OCI-LY3 (cell line): ENCODE data around the gene ONECUT1.

ENCODE experiments used
- CTCF ChIP-seq: fragments of 200-600, 300-600 bp; sonication (generic); IDR thresholded peaks from 2 replicates; pipeline ENCODE4 v1.5.1; 2014; ENCODE audit warnings: antibody characterized with exemption, low read length, low read depth
- EZH2phosphoT487 ChIP-seq: fragments of 200-600 bp; shearing (Covaris generic); IDR thresholded peaks from 2 replicates; pipeline ENCODE4 v1.6.1; 2018; ENCODE audit warnings: antibody characterized with exemption, mixed run types, low read depth

GRCh38 chr15:52727815-52728214 is 62.3 kb downstream of the ONECUT1 start:
- TF ChIP-seq CTCF (no peak), EZH2phosphoT487 (no peak)
